HG02938 (cell line): Measurements from ENCODE around the gene TAGLN3.

Experiments
- ATAC-seq: cut with Tn5 transposase; IDR thresholded peaks from one replicate; pipeline ENCODE4 v1.9.1; 2021; ENCODE audit warnings: mild to moderate bottlenecking, moderate library complexity; ENCODE audit not compliant: unreplicated experiment

Gene TAGLN3

DNA sequence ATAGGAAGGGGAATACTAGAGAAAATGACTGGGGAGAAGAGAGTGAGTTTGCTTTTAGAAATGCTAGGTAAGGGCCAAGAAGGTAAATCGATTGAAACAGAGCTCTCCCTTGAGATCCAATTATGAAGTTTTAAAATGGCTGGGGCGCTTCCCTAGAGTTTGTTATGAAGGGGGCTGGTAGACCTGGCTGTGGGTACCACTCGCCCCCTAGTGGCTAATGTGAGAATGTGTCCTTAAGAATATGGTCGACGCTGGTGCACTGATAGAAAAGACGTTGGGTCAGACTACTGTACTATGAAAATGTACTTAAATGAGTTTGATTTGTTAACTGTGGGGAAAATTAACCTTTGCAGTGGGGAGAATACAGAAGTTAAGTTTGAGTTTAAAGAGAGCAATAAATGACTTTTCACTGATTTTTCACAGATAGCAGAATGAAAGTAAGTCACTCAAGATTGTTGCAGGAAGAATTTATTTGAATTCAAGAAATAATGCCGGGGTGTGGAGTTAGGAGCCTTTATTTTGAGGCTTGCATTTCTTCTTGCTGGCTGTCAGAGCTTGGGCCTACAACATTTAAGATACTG lies 45.0 kb downstream of the TAGLN3 start:
- ATAC-seq: peak; percentile 92

DNA sequence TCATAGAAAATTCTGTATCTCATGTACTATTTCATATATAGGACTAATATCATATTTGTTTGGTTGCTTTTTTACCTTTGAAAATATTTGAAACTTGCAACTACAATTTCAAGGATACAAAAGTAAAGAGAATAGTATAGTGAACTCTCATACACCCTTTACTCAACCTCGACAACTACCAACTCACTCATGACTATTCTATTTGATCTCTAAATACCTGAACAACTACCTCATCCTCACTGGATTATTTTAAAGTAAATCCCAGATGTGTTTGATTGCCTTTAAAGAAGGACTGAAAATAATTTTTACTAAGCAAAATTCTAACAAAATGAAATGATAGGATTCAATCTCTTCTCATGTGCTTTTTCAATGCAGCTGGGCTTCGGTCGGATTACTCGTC lies 47.9 kb downstream of the TAGLN3 start:
- ATAC-seq: no peak

DNA sequence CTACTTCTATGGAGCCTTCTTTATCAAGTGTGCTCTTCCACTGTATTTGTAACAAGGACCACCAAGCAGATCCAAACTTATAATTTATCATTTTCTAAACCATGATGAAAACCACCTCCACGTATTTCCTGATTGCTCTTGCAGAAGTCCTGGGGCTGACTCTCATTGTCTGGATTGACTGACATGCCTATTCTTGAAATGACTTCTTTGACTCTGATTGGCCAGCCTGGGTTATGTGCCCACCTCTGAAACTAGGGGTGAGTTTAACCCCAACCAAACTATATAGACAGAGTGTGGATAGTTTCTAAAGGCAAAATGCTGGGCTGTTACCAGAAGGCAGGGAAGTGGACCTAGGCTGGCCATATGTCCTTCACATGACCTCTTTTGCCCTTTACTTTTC lies 48.5 kb downstream of the TAGLN3 start:
- no peak for ATAC-seq

- no peak for ATAC-seq
Measured at GRCh38 chr3:112048911-112049310, 50.2 kb downstream of the TAGLN3 start.

- ATAC-seq: no peak
Measured at GRCh38 chr3:112053229-112053628, 54.5 kb downstream of the TAGLN3 start.

DNA sequence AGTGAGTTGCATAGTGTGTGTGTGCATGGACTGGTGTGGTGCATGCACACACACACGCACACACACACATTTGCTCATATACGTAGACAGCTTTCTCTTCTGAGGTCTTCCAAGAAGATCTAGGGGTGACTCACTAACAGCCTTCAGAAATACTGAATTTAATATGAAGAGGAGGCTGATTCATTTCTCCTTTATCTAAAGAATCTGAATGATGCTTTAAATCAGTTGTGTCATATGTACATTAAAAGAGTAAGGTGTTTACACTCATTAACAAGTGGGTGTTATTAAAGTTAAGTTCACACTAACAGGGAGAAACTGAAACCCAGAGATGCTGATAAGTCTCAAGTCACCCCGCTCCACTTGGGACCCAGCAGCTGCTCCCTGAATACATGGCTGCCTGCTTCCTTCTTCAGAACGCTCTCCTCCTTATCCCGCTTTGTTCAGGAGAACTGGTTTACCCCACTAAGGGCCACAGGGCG lies 57.8 kb downstream of the TAGLN3 start:
- no peak for ATAC-seq

DNA sequence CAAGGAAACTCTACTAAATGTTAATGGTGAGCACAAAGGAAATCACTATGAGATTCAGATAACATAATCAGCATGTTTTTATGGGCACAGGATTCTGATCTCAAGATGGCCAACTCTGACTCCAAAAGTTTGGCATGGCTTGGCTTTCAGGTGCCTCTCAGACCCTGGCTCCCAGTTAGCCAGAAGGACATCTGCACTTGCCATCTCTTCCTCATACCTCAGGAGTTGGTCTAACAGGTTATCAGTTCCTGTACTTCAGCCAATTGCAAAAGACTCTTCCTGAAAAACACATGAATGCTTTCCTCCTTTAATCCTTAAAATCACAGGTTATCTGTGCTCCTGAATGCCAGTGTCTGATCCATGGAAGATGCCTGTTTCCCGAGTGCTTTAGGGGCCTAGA lies 60.8 kb downstream of the TAGLN3 start:
- ATAC-seq: no peak

- no peak for ATAC-seq
Measured at GRCh38 chr3:112061152-112061551, 62.4 kb downstream of the TAGLN3 start.
